Tibial artery (tissue), 4 donors: ENCODE results near the gene SNRPE.
"Not testable (repeated sequence)": the region's sequence is repeated elsewhere in the genome, so short reads cannot be mapped to it uniquely, and the experiment has no call there.

ENCODE experiments used
- DNase-seq, 2 donors: peaks; one replicate each; pipeline ENCODE4 v3.0.0-alpha.2; 2019
- H3K27ac ChIP-seq, 2 donors: fragments of 200-600 bp; sonication (generic) in 1 of 2; 1 replicate in 1 of 2; 2 replicates in 1 of 2; pipeline ENCODE4 v1.5.1; 2018 to 2019; ENCODE audit warnings: mild to moderate bottlenecking in 1 of 2
- H3K27me3 ChIP-seq, 2 donors: fragments of 200-600 bp; sonication (generic) in 1 of 2; one replicate each; pipeline versions ENCODE4 v1.5.1 to v1.6.0; 2016 to 2019
- H3K36me3 ChIP-seq, 3 donors: fragments of 200-600 bp; sonication (generic) in 2 of 3; one replicate each; pipeline ENCODE4 v1.5.1; 2016 to 2019; ENCODE audit warnings: mild to moderate bottlenecking in 2 of 3
- H3K4me1 ChIP-seq, 4 donors: fragments of 200-600 bp; sonication (generic) in 2 of 4; 1 replicate in 3 of 4; 2 replicates in 1 of 4; pipeline ENCODE4 v1.5.1; 2016 to 2019
- H3K4me3 ChIP-seq, 2 donors: fragments of 200-600 bp; sonication (generic) in 1 of 2; 1 replicate in 1 of 2; 2 replicates in 1 of 2; pipeline ENCODE4 v1.5.1; 2018 to 2019; ENCODE audit warnings: mild to moderate bottlenecking in 2 of 2
- H3K9me3 ChIP-seq, 3 donors: fragments of 200-600 bp; sonication (generic) in 1 of 3; one replicate each; pipeline ENCODE4 v1.5.1; 2016 to 2019
- intact Hi-C: fragments of 100-400 bp; cut with DNase I; formaldehyde crosslinking; loops from one replicate; pipeline ENCODE4 v1.15.0; 2023; ENCODE audit warnings: low total_unique reads
- TF ChIP-seq, protein P1 (sequence below), 2 experiments: fragments of 200-600 bp in 1 of 2; fragments of 450-650 bp in 1 of 2; IDR thresholded peaks; one replicate each; pipeline ENCODE4 v1.5.1; 2017 to 2019; ENCODE audit warnings: antibody characterized with exemption in 2 of 2, mild to moderate bottlenecking in 1 of 2, moderate library complexity in 1 of 2

SNRPE gene

GRCh38 chr1:203828002-203828401 is 33.4 kb upstream of the SNRPE start:
- Histone ChIP-seq H3K9me3 (no peaks in the 10 kb centered on the region), H3K4me1 (peaks cover 0 to 9% (median 0%) of the 10 kb centered on the region in 4 donors), H3K36me3 (peaks cover 51 to 72% (median 56%) of the 10 kb centered on the region in 3 donors), H3K4me3 (no peak overlapping the region), H3K27ac (peak overlapping the region in 1 of 2 donors; percentile 21), H3K27me3 (no peaks in the 10 kb centered on the region)
- no peak for DNase-seq
- TF ChIP-seq, protein P1, sequence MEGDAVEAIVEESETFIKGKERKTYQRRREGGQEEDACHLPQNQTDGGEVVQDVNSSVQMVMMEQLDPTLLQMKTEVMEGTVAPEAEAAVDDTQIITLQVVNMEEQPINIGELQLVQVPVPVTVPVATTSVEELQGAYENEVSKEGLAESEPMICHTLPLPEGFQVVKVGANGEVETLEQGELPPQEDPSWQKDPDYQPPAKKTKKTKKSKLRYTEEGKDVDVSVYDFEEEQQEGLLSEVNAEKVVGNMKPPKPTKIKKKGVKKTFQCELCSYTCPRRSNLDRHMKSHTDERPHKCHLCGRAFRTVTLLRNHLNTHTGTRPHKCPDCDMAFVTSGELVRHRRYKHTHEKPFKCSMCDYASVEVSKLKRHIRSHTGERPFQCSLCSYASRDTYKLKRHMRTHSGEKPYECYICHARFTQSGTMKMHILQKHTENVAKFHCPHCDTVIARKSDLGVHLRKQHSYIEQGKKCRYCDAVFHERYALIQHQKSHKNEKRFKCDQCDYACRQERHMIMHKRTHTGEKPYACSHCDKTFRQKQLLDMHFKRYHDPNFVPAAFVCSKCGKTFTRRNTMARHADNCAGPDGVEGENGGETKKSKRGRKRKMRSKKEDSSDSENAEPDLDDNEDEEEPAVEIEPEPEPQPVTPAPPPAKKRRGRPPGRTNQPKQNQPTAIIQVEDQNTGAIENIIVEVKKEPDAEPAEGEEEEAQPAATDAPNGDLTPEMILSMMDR (IDR thresholded peaks at IDR 0.05): no peak
- intact Hi-C loops: no loop called here

GRCh38 chr1:203828503-203828902 is 32.9 kb upstream of the SNRPE start:
- H3K27ac ChIP-seq: peak overlapping the region in 1 of 2 donors; percentile 21
- H3K9me3 ChIP-seq: no peaks in the 10 kb centered on the region
- no peak for DNase-seq
- H3K4me1 ChIP-seq: peaks cover 0 to 9% (median 0%) of the 10 kb centered on the region in 4 donors
- no peaks in the 10 kb centered on the region for H3K27me3 ChIP-seq
- TF ChIP-seq, protein P1 (IDR thresholded peaks at IDR 0.05): no peak
- peaks cover 51 to 72% (median 57%) of the 10 kb centered on the region in 3 donors for H3K36me3 ChIP-seq
- no peak overlapping the region for H3K4me3 ChIP-seq
- intact Hi-C loops: no loop called here

DNA sequence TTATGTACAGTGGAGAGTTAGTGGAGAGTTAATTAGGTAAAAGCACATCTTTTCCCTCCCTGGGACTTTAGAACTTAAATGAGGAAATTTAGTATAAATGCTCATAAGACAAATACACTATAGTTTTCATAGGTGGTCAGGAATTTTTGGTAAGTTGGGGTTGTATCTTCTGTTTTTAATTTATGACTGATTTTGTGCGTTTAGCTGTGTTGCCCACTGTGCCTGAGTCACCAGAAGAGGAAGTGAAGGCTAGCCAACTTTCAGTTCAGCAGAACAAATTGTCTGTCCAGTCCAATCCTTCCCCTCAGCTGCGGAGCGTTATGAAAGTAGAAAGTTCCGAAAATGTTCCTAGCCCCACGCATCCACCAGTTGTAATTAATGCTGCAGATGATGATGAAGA is 32.2 kb upstream of the SNRPE start:
- H3K4me3 ChIP-seq, intact Hi-C loops, H3K9me3 ChIP-seq, H3K27me3 ChIP-seq, DNase-seq, H3K4me1 ChIP-seq: not testable (repeated sequence)
- H3K27ac ChIP-seq: peak overlapping the region in 1 of 2 donors; percentile 21
- H3K36me3 ChIP-seq: peaks cover 53 to 76% (median 65%) of the 10 kb centered on the region in 3 donors

GRCh38 chr1:203835476-203835875 is 25.9 kb upstream of the SNRPE start:
- intact Hi-C loops: loop anchor here (10.0 kb wide), 1 partner anchor 101 kb away; no protein-coding TSS in a partner anchor
- TF ChIP-seq, protein P1 (IDR thresholded peaks at IDR 0.05): no peak
- peaks cover 77 to 98% (median 86%) of the 10 kb centered on the region in 3 donors for H3K36me3 ChIP-seq
- no peaks in the 10 kb centered on the region for H3K9me3 ChIP-seq
- H3K27me3 ChIP-seq: no peaks in the 10 kb centered on the region
- peaks cover 0 to 12% (median 0%) of the 10 kb centered on the region in 4 donors for H3K4me1 ChIP-seq
- no peak for DNase-seq
- no peak overlapping the region for H3K27ac ChIP-seq
- H3K4me3 ChIP-seq: no peak overlapping the region

- DNase-seq: no peak
- intact Hi-C loops: loop anchor here (10.0 kb wide), 1 partner anchor 104 kb away; no protein-coding TSS in a partner anchor
Measured at GRCh38 chr1:203839081-203839480, 22.3 kb upstream of the SNRPE start.

GRCh38 chr1:203840208-203840808 is 21.1 kb upstream of the SNRPE start:
- H3K9me3 ChIP-seq: no peaks in the 10 kb centered on the region
- H3K27me3 ChIP-seq: no peaks in the 10 kb centered on the region
- no peak overlapping the region for H3K4me3 ChIP-seq
- peaks cover 54 to 79% (median 61%) of the 10 kb centered on the region in 3 donors for H3K36me3 ChIP-seq
- peaks cover 0 to 12% (median 0%) of the 10 kb centered on the region in 4 donors for H3K4me1 ChIP-seq
- DNase-seq: no peak
- intact Hi-C loops: no loop called here
- TF ChIP-seq, protein P1 (IDR thresholded peaks at IDR 0.05): no peak
- no peak overlapping the region for H3K27ac ChIP-seq

More at GRCh38 chr1:203839081-203839480, 22.3 kb upstream of the SNRPE start:
- Histone ChIP-seq H3K9me3 (no peaks in the 10 kb centered on the region), H3K4me1 (peaks cover 0 to 12% (median 0%) of the 10 kb centered on the region in 4 donors), H3K4me3 (no peak overlapping the region), H3K36me3 (peaks cover 55 to 91% (median 71%) of the 10 kb centered on the region in 3 donors), H3K27me3 (no peaks in the 10 kb centered on the region), H3K27ac (peak overlapping the region in 1 of 2 donors; percentile 17)
- TF ChIP-seq, protein P1 (IDR thresholded peaks at IDR 0.05): no peak
